K562 (cell line): ENCODE measurements around the gene FAM53B. TPM values are rescaled to one million over a fixed set of nuclear protein-coding genes. Genes with fewer than 3 reads are reported as not detected.

Experiments used
- ATAC-seq: fragments of 200-7000 bp; cut with Tn5 transposase; 3 replicates; pipeline ENCODE4 v1.9.1; 2020; ENCODE audit warnings: moderate library complexity
- BruUV-seq: library from RNA; stranded (reverse); fragments of 400-500 nt; replicated peaks from 2 replicates; lab custom pipeline; 2021; lab: Mats Ljungman, UMichigan
- CTCF ChIA-PET: fragments of 300-600 bp; formaldehyde crosslinking; extraction: SDS; loops from one replicate; lab custom pipeline; 2021; ENCODE audit warnings: low intra/inter-chr PET ratio; lab: Yijun Ruan, JAX
- POLR2A ChIA-PET: fragments of 300-600, 350-650 bp; sonication (Branson Sonifier 250); formaldehyde crosslinking; extraction: SDS; loops from one replicate; lab custom pipeline; 2021; ENCODE audit warnings: antibody characterized with exemption, inconsistent platforms; lab: Yijun Ruan, JAX
- DNase-seq, 4 experiments: peaks; one replicate each; pipeline versions ENCODE4 v3.0.0 to v3.0.0-alpha.2; 2011 to 2018; ENCODE audit warnings: low spot score in 3 of 4, mixed read lengths in 3 of 4; ENCODE audit errors: extremely low read depth in 1 of 4
- FAIRE-seq: peaks from 2 replicates; lab custom pipeline; 2011; peaks lifted over from hg19 to GRCh38; lab: Jason Lieb, UNC
- H2AFZ ChIP-seq: 2 replicates; pipeline ENCODE4 v1.6.0; 2011; ENCODE audit warnings: low read depth, low read length, control low read depth, inconsistent platforms
- H3K27ac ChIP-seq: fragments of 200-600 bp; 3 replicates; pipeline ENCODE4 v1.8.0; 2011; ENCODE audit warnings: low read depth, mild to moderate bottlenecking, control low read depth, inconsistent platforms, low read length, moderate library complexity, mixed read lengths; ENCODE audit errors: extremely low read depth
- H3K27me3 ChIP-seq, 2 experiments: fragments of 300-600 bp in 1 of 2; 2 replicates in 1 of 2; 3 replicates in 1 of 2; pipeline versions ENCODE4 v1.6.0 to v1.8.0; 2011; ENCODE audit warnings: inconsistent platforms in 2 of 2, low read length in 2 of 2, mild to moderate bottlenecking in 1 of 2, mixed read lengths in 1 of 2, moderate library complexity in 1 of 2; ENCODE audit not compliant: control insufficient read depth in 2 of 2, insufficient read depth in 2 of 2
- H3K36me3 ChIP-seq: fragments of 300-600 bp; 3 replicates; pipeline ENCODE4 v1.8.0; 2011; ENCODE audit warnings: mild to moderate bottlenecking, low read length, inconsistent platforms; ENCODE audit not compliant: control insufficient read depth, insufficient read depth
- H3K4me1 ChIP-seq, 2 experiments: fragments of 200-600 bp in 1 of 2; replicated peaks in 1 of 2; 2 replicates in 1 of 2; 3 replicates in 1 of 2; pipeline versions ENCODE4 v1.5.1 to v1.8.0; 2011; ENCODE audit warnings: inconsistent platforms in 2 of 2, low read length in 2 of 2, mild to moderate bottlenecking in 1 of 2, mixed read lengths in 1 of 2, moderate library complexity in 1 of 2; ENCODE audit not compliant: control insufficient read depth in 2 of 2, insufficient read depth in 2 of 2
- H3K4me2 ChIP-seq: 2 replicates; pipeline ENCODE4 v1.6.1; 2011; ENCODE audit warnings: low read length, control low read depth, inconsistent platforms, mixed read lengths; ENCODE audit not compliant: insufficient read depth
- H3K4me3 ChIP-seq: fragments of 200-600 bp; sonication (generic), shearing (Covaris generic); 2 replicates; pipeline ENCODE4 v1.5.1; 2016; ENCODE audit warnings: control low read depth, inconsistent platforms
- H3K79me2 ChIP-seq: fragments of 200-600 bp; 3 replicates; pipeline ENCODE4 v1.8.0; 2011; ENCODE audit warnings: low read length, inconsistent platforms; ENCODE audit not compliant: control insufficient read depth, insufficient read depth
- H3K9ac ChIP-seq, 2 experiments: 2 replicates each; pipeline versions ENCODE4 v1.6.0 to v1.6.1; 2011; ENCODE audit warnings: low read depth in 2 of 2, low read length in 2 of 2, control low read depth in 1 of 2, inconsistent platforms in 1 of 2, mild to moderate bottlenecking in 1 of 2, mixed read lengths in 1 of 2; ENCODE audit not compliant: insufficient read depth in 1 of 2
- H3K9me1 ChIP-seq: one replicate; pipeline ENCODE4 v1.6.0; 2011; ENCODE audit warnings: inconsistent platforms, mild to moderate bottlenecking, low read length, moderate library complexity; ENCODE audit not compliant: control insufficient read depth, insufficient read depth
- H3K9me3 ChIP-seq: replicated peaks from 2 replicates; pipeline ENCODE4 v1.5.1; 2011; ENCODE audit warnings: low read depth, low read length, inconsistent platforms; ENCODE audit not compliant: control insufficient read depth, insufficient read depth
- H4K20me1 ChIP-seq: replicated peaks from 2 replicates; pipeline ENCODE4 v1.6.1; 2011; ENCODE audit warnings: low read length, inconsistent platforms, mixed read lengths; ENCODE audit not compliant: control insufficient read depth, insufficient read depth
- CHCHD3 ChIP-seq: fragments of 250-450 bp; sonication (Bioruptor Pico); IDR thresholded peaks from 2 replicates; pipeline ENCODE4 v2.1.2; 2022; ENCODE audit warnings: mild to moderate bottlenecking
- FOXA3 ChIP-seq, 2 experiments: fragments of 450-650 bp in 1 of 2; sonication (generic) in 1 of 2; formaldehyde crosslinking; IDR thresholded peaks in 1 of 2; conservative IDR thresholded peaks in 1 of 2; 2 replicates each; pipeline versions ENCODE4 v1.4.0 to v1.8.0; 2020 to 2022; ENCODE audit warnings: mild to moderate bottlenecking in 2 of 2, missing genetic modification reagents in 1 of 2
- MAFK ChIP-seq: IDR thresholded peaks from 2 replicates; pipeline ENCODE4 v1.6.1; 2011; ENCODE audit warnings: low read length, improper control_type of control experiment
- MXD1 ChIP-seq: fragments of 250-450 bp; sonication (Bioruptor Pico); IDR thresholded peaks from 2 replicates; pipeline ENCODE4 v1.8.0; 2021; ENCODE audit warnings: borderline replicate concordance, mild to moderate bottlenecking, moderate library complexity; ENCODE audit not compliant: poor library complexity, severe bottlenecking
- MXI1 ChIP-seq: IDR thresholded peaks from 2 replicates; pipeline ENCODE4 v1.6.1; 2011; ENCODE audit warnings: low read depth, mild to moderate bottlenecking, improper control_type of control experiment, low read length
- PKNOX1 ChIP-seq: fragments of 450-650 bp; IDR thresholded peaks from 2 replicates; pipeline ENCODE4 v1.6.1; 2016
- SMARCA5 ChIP-seq: fragments of 450-650 bp; IDR thresholded peaks from 2 replicates; pipeline ENCODE4 v1.6.1; 2016
- TAF15 ChIP-seq: fragments of 200-400 bp; formaldehyde crosslinking; IDR thresholded peaks from 2 replicates; pipeline ENCODE4 v1.6.1; 2017; ENCODE audit warnings: mild to moderate bottlenecking, low read depth, low read length, moderate library complexity
- TBL1XR1 ChIP-seq, 2 experiments: IDR thresholded peaks; 2 replicates each; pipeline ENCODE4 v1.6.1; 2012; ENCODE audit warnings: improper control_type of control experiment in 2 of 2, low read length in 2 of 2, mild to moderate bottlenecking in 1 of 2
- ZBTB26 ChIP-seq: fragments of 450-650 bp; formaldehyde crosslinking; IDR thresholded peaks from 2 replicates; pipeline ENCODE4 v1.4.0; 2022; ENCODE audit warnings: missing genetic modification characterization
- ZKSCAN8 ChIP-seq: fragments of 200-800 bp; sonication (Bioruptor generic); IDR thresholded peaks from 2 replicates; pipeline ENCODE4 v1.6.1; 2016; ENCODE audit warnings: missing genetic modification characterization, missing compliant biosample characterization
- ZNF280A ChIP-seq: fragments of 450-650 bp; IDR thresholded peaks from 2 replicates; pipeline ENCODE4 v1.6.1; 2018; ENCODE audit warnings: mild to moderate bottlenecking, low read depth; ENCODE audit not compliant: partially characterized antibody
- ZNF644 ChIP-seq: fragments of 200-800 bp; sonication (Bioruptor generic); IDR thresholded peaks from 2 replicates; pipeline ENCODE4 v1.6.1; 2016; ENCODE audit warnings: low read depth, missing genetic modification characterization, missing compliant biosample characterization
- ZNF766 ChIP-seq: fragments of 200-800 bp; sonication (Bioruptor generic); conservative IDR thresholded peaks from 2 replicates; pipeline ENCODE4 v1.6.1; 2016; ENCODE audit warnings: missing genetic modification characterization, missing compliant biosample characterization
- WGBS: fragments of 100-300 bp; shearing (Covaris generic); methylation state at CpG from one replicate; pipeline ENCODE4 v1.1.6; 2016; ENCODE audit warnings: low coverage, mixed read lengths; ENCODE audit not compliant: insufficient coverage; ENCODE audit errors: missing lambda C conversion rate; 5-methylcytosine and 5-hydroxymethylcytosine counted together
- in situ Hi-C: fragments of 300-500 bp; cut with MboI; formaldehyde crosslinking; loops from 4 replicates; pipeline ENCODE4 v1.15.0; 2018; ENCODE audit warnings: inconsistent platforms, mixed read lengths
- intact Hi-C: fragments of 100-400 bp; cut with micrococcal nuclease; formaldehyde crosslinking; loops from 2 replicates; pipeline ENCODE4 v1.14.2; 2022
- polyA plus RNA-seq, 8 experiments: library from polyadenylated mRNA; depleted of rRNA in 4 of 8; stranded (reverse) in 5 of 8; unstranded in 3 of 8; fragments of >200 nt; fragmentation: Nextera tagmentation in 2 of 8; fragmentation: Illumina TruSeq in 1 of 8; extraction: Ambion mirVana in 2 of 8; extraction: Trizol in 1 of 8; gene quantifications; 2 replicates each; pipeline versions ENCODE4 v1.2.1 to v1.2.3, GENCODE V29; 2011 to 2014; ENCODE audit warnings: inconsistent platforms in 1 of 8, missing spikeins in 1 of 8
- total RNA-seq, 7 experiments: library from RNA; depleted of rRNA in 6 of 7; stranded (reverse); fragments of >200 nt in 6 of 7; fragmentation: Illumina TruSeq in 2 of 7; extraction: Trizol in 2 of 7; gene quantifications; 2 replicates each; pipeline versions ENCODE4 v1.2.1 to v1.2.3, GENCODE V29; 2011 to 2021; ENCODE audit warnings: low replicate concordance in 1 of 7

The FAM53B gene
- total and polyA plus RNA-seq, 9 of the 15 experiments (the other 6 are each of a cell fraction or from before 2014, with no cell fraction given): 0.03 to 16.5 (median 5.0) TPM

- TF ChIP-seq ZNF766 (CRISPR knock-in tag) (no peak), MXD1 (CRISPR knock-in tag) (no peak), PKNOX1 (no peak), ZBTB26 (CRISPR knock-in tag) (no peak), SMARCA5 (no peak), ZNF644 (tag) (no peak), MAFK (no peak)
These were observed 18.4 kb downstream of the FAM53B start (continued) for GRCh38 chr10:124725791-124726190.

GRCh38 chr10:124725171-124725631 lies 19.0 kb downstream of the FAM53B start:
- Histone ChIP-seq H3K9me1 (peaks cover 3% of the 10 kb centered on the region), H4K20me1 (0 out of 2 replicates have a peak, but pooled peaks cover 8% of the 10 kb centered on the region), H3K9ac (no peak overlapping the region), H3K27ac (no peak overlapping the region), H3K79me2 (peaks cover 18% of the 10 kb centered on the region), H3K4me3 (no peak overlapping the region), H3K36me3 (peaks cover 29% of the 10 kb centered on the region; the same call in 2 of the 3 replicates), H2AFZ (no peak overlapping the region), H3K27me3 (no peaks in the 10 kb centered on the region), H3K4me1 (peaks cover 10 to 17% of the 10 kb centered on the region in 2 experiments; a peak in 4 of 5 replicates), H3K4me2 (no peak overlapping the region), H3K9me3 (no peaks in the 10 kb centered on the region)
- BruUV-seq: no TSS peak
- CTCF ChIA-PET: no interaction called here
- intact Hi-C loops: no loop called here
- FAIRE-seq (no peak), ATAC-seq (no peak), DNase-seq (no peak)
- TF ChIP-seq CHCHD3 (CRISPR knock-in tag) (no peak), MXI1 (no peak), ZKSCAN8 (no peak), ZNF280A (no peak), TBL1XR1 (IDR thresholded peaks at IDR 0.05; ENCODE audit: low read length in 2 of 2) (no peak), FOXA3 (CRISPR knock-in tag; conservative IDR thresholded peaks at IDR 0.05 in 1 of 2, IDR thresholded peaks at IDR 0.05 in 1 of 2) (no peak), TAF15 (no peak)
- 69% methylated on average over 7 of the region's 9 CpGs for WGBS
- POLR2A ChIA-PET: interaction anchor here (1.7 kb wide), 1 partner anchor 12 kb away, joined by 3 read pairs; no protein-coding TSS in a partner anchor
- in situ Hi-C loops: no loop called here
